ENCODE measurements around the gene ACTMAP. TPM values are rescaled to one million over a fixed set of nuclear protein-coding genes. Genes with fewer than 3 reads are reported as not detected.
A peak's percentile ranks its signal among the peaks of the same experiment; 100 is the strongest.

ACTMAP gene
- total and polyA plus RNA-seq, 2 of the 13 experiments (the other 11 are each of a cell fraction or from before 2014, with no cell fraction given), result 2.2 to 7.9 TPM

DNA sequence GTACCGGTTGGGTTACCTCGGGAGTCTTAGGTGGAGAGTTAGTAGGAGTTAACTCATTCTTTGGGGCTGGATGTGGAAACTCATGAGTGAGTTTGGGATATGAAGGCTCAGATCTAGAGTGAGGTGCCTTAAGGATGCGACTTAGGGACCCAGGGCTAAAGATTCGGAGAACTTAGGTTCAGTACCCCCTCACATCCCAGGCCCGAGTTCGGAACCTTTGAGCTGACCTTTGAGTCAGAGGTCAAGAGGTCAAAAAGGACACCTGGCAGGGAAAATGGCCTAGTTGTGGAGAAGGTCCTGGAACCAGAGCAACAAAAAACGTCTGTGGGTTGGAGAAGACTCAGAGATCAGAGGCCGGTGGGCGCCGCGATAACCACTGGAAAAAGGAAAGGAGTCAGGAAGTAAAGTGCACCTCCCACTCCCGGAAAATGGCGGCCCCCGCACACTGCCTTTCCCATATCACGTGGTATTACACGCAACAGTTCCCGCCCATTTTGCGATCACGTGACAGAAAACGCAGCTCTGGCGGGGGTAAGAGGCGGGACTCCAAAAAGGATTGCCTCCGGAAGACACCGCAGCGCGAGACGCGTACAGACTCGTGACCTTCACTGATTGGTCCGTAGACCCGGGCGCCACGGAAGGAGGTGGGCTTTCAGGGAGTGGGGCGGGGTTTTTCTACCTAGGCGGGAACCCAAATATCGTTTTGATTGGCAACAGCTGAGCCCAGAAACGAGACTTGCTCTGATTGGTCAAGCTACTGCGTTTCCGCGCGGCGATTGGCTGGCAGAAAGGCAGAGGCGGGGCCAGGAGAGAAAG, at the start of gene ACTMAP (continued):
- TF ChIP-seq ZBTB42 (CRISPR knock-in tag; IDR thresholded peaks at IDR 0.05) (0 out of 2 replicates have a peak, but pooled peaks have one; percentile 61), ELF4 (CRISPR knock-in tag; IDR thresholded peaks at IDR 0.05; ENCODE audit: borderline replicate concordance) (no peak), NR1H2 (CRISPR knock-in tag; IDR thresholded peaks at IDR 0.05; ENCODE audit: borderline replicate concordance, low read depth) (no peak), EHMT2 (IDR thresholded peaks at IDR 0.05; ENCODE audit: borderline replicate concordance, low read depth, low read length) (no peak), HNF4A (CRISPR knock-in tag; IDR thresholded peaks at IDR 0.05) (peak; percentile 69), ZNF205 (CRISPR knock-in tag; IDR thresholded peaks at IDR 0.05) (no peak), ONECUT2 (CRISPR knock-in tag; IDR thresholded peaks at IDR 0.05) (no peak), ZNF766 (CRISPR knock-in tag; IDR thresholded peaks at IDR 0.05; ENCODE audit: borderline replicate concordance) (no peak), ZEB1 (IDR thresholded peaks at IDR 0.05; ENCODE audit: insufficient replicate concordance, low read depth) (no peak)
- TF ChIP-seq, protein P1, sequence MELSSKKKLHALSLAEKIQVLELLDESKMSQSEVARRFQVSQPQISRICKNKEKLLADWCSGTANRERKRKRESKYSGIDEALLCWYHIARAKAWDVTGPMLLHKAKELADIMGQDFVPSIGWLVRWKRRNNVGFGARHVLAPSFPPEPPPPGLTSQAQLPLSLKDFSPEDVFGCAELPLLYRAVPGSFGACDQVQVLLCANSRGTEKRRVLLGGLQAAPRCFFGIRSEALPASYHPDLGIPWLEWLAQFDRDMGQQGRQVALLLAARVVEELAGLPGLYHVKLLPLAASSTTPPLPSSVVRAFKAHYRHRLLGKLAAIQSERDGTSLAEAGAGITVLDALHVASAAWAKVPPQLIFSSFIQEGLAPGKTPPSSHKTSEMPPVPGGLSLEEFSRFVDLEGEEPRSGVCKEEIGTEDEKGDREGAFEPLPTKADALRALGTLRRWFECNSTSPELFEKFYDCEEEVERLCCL (CRISPR knock-in tag; IDR thresholded peaks at IDR 0.05; ENCODE audit: borderline replicate concordance), result no peak
- TF ChIP-seq, protein P2, sequence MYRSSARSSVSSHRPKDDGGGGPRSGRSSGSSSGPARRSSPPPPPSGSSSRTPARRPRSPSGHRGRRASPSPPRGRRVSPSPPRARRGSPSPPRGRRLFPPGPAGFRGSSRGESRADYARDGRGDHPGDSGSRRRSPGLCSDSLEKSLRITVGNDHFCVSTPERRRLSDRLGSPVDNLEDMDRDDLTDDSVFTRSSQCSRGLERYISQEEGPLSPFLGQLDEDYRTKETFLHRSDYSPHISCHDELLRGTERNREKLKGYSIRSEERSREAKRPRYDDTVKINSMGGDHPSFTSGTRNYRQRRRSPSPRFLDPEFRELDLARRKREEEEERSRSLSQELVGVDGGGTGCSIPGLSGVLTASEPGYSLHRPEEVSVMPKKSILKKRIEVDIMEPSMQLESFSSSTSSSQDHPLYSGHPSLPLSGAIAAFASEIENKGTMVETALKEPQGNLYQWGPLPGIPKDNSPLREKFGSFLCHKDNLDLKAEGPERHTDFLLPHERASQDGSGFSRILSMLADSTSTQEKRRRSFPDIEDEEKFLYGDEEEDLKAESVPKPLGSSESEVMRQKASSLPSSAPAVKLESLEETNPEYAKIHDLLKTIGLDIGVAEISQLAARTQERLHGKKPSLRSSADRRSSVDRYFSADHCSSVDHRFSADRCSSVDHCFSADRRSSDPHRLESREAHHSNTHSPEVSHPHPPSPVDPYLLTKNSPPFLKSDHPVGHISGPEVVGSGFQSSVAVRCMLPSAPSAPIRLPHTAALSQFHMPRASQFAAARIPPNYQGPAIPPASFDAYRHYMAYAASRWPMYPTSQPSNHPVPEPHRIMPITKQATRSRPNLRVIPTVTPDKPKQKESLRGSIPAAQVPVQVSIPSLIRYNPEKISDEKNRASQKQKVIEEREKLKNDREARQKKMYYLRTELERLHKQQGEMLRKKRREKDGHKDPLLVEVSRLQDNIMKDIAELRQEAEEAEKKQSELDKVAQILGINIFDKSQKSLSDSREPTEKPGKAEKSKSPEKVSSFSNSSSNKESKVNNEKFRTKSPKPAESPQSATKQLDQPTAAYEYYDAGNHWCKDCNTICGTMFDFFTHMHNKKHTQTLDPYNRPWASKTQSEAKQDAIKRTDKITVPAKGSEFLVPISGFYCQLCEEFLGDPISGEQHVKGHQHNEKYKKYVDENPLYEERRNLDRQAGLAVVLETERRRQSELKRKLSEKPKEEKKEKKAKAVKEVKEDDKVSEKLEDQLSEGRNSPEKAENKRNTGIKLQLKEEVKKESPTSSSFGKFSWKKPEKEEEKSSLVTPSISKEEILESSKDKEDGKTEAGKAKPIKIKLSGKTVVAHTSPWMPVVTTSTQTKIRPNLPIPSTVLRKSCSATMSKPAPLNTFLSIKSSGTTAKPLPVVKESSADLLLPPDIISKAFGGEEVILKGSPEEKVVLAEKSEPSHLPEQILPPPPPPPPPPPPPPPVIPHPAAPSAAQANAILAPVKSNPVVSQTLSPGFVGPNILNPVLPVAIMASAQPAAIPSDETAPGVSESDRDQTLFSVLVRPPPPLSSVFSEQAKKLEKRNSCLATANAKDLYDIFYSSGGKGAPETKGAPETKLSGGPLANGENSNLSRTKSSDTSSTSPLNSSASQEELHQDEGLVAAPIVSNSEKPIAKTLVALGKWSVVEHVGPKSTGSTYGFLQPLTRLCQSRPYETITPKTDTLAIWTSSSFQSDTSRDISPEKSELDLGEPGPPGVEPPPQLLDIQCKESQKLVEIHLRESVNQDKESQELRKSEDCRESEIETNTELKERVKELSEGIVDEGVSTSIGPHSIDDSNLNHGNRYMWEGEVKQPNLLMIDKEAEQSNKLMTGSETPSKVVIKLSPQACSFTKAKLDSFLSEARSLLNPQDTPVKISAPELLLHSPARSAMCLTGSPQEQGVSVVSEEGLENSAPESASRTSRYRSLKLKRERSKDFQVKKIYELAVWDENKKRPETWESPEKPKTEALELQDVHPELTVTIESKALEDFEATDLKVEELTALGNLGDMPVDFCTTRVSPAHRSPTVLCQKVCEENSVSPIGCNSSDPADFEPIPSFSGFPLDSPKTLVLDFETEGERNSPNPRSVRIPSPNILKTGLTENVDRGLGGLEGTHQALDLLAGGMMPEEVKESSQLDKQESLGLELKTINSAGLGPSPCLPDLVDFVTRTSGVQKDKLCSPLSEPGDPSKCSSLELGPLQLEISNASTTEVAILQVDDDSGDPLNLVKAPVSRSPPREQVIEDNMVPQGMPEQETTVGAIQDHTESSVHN (CRISPR knock-in tag; IDR thresholded peaks at IDR 0.05), result no peak
- TF ChIP-seq, protein P3, sequence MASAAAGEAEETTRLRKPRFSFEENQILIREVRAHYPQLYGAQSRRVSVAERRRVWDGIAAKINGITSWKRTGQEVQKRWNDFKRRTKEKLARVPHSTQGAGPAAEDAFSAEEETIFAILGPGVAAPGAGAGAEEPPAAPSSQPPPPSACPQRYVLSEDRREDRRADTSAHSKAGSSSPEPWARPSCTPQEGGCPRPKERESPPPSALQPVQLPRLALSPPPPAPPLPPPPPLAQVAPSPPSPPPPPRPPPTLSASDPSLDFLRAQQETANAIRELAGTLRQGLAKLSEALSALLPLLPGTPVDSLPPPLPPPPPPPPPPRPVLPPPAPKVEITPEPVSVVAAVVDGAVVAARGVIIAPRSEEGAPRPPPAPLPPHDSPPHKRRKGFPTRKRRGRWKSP (CRISPR knock-in tag; IDR thresholded peaks at IDR 0.05), result peak; percentile 37; the same call in 1 of the 2 replicates
- TF ChIP-seq, protein P4, sequence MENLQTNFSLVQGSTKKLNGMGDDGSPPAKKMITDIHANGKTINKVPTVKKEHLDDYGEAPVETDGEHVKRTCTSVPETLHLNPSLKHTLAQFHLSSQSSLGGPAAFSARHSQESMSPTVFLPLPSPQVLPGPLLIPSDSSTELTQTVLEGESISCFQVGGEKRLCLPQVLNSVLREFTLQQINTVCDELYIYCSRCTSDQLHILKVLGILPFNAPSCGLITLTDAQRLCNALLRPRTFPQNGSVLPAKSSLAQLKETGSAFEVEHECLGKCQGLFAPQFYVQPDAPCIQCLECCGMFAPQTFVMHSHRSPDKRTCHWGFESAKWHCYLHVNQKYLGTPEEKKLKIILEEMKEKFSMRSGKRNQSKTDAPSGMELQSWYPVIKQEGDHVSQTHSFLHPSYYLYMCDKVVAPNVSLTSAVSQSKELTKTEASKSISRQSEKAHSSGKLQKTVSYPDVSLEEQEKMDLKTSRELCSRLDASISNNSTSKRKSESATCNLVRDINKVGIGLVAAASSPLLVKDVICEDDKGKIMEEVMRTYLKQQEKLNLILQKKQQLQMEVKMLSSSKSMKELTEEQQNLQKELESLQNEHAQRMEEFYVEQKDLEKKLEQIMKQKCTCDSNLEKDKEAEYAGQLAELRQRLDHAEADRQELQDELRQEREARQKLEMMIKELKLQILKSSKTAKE (CRISPR knock-in tag; IDR thresholded peaks at IDR 0.05; ENCODE audit: borderline replicate concordance), result no peak
